HPDE6-E6E7 (cell line): ENCODE measurements around the gene NT5DC3.
"Not testable (repeated sequence)": the region's sequence is repeated elsewhere in the genome, so short reads cannot be mapped to it uniquely, and the experiment has no call there.

Source experiments
- DNase-seq: peaks from one replicate; pipeline ENCODE4 v3.0.0; 2011; ENCODE audit warnings: missing footprints; ENCODE audit errors: extremely low spot score

Gene NT5DC3

GRCh38 chr12:103809639-103810038, 31.4 kb downstream of the NT5DC3 start:
- not testable (repeated sequence) for DNase-seq

GRCh38 chr12:103809154-103809553, 31.9 kb downstream of the NT5DC3 start:
- no peak for DNase-seq

GRCh38 chr12:103808239-103808880, 32.7 kb downstream of the NT5DC3 start:
- no peak for DNase-seq

GRCh38 chr12:103807561-103808238, 33.3 kb downstream of the NT5DC3 start:
- no peak for DNase-seq

GRCh38 chr12:103806803-103807202, 34.2 kb downstream of the NT5DC3 start:
- DNase-seq, result no peak

- no peak for DNase-seq
These were observed 35.2 kb downstream of the NT5DC3 start for GRCh38 chr12:103805655-103806360.

- no peak for DNase-seq
These were observed 37.2 kb downstream of the NT5DC3 start for GRCh38 chr12:103803847-103804246.

- DNase-seq, result no peak
These were observed 38.5 kb downstream of the NT5DC3 start for GRCh38 chr12:103802586-103802886.

GRCh38 chr12:103801709-103802585, 39.1 kb downstream of the NT5DC3 start:
- DNase-seq, result peak; percentile 28

GRCh38 chr12:103799857-103800771, 40.9 kb downstream of the NT5DC3 start:
- peak; percentile 73 for DNase-seq

- DNase-seq, result no peak
These were observed 41.6 kb downstream of the NT5DC3 start for GRCh38 chr12:103799504-103799856.

- DNase-seq, result no peak
These were observed 42.4 kb downstream of the NT5DC3 start for GRCh38 chr12:103798586-103798985.

- no peak for DNase-seq
These were observed 46.5 kb downstream of the NT5DC3 start for GRCh38 chr12:103794309-103795213.

- no peak for DNase-seq
These were observed 47.5 kb downstream of the NT5DC3 start for GRCh38 chr12:103793512-103794045.

- no peak for DNase-seq
These were observed 48.0 kb downstream of the NT5DC3 start for GRCh38 chr12:103793046-103793445.

- DNase-seq, result no peak
These were observed 49.6 kb downstream of the NT5DC3 start for GRCh38 chr12:103791350-103791920.

GRCh38 chr12:103786201-103786600, 54.8 kb downstream of the NT5DC3 start:
- DNase-seq, result no peak

- no peak for DNase-seq
These were observed 55.6 kb downstream of the NT5DC3 start for GRCh38 chr12:103785243-103786031.
